H1 (cell line): ENCODE measurements around the gene SYT17. TPM values are rescaled to one million over a fixed set of nuclear protein-coding genes. Genes with fewer than 3 reads are reported as not detected.

Experiments
- CTCF ChIA-PET: fragments of 300-600 bp; sonication (Branson Sonifier 250); formaldehyde crosslinking; loops from one replicate; lab custom pipeline; 2021; ENCODE audit not compliant: partially characterized antibody; lab: Charles Lee
- POLR2A ChIA-PET: fragments of 300-600 bp; sonication (Branson Sonifier 250); formaldehyde crosslinking; loops from one replicate; lab custom pipeline; 2021; ENCODE audit warnings: inconsistent platforms; ENCODE audit not compliant: partially characterized antibody; lab: Charles Lee
- DNase-seq, 2 experiments: peaks; one replicate each; pipeline versions ENCODE4 v3.0.0 to v3.0.0-alpha.2; 2010 to 2022; ENCODE audit warnings: low spot score in 2 of 2, low read depth in 1 of 2, mixed read lengths in 1 of 2
- FAIRE-seq: peaks from 2 replicates; lab custom pipeline; 2011; peaks lifted over from hg19 to GRCh38; lab: Jason Lieb, UNC
- H2AFZ ChIP-seq: 2 replicates; pipeline ENCODE4 v1.8.1; 2012; ENCODE audit warnings: low read length, inconsistent platforms
- H2AK5ac ChIP-seq: 2 replicates; pipeline ENCODE4 v1.6.1; 2013; ENCODE audit warnings: low read depth, low read length
- H2BK120ac ChIP-seq: replicated peaks from 2 replicates; pipeline ENCODE3; 2013; ENCODE audit warnings: low read depth, low read length, inconsistent platforms
- H2BK12ac ChIP-seq: 2 replicates; pipeline ENCODE4 v1.6.1; 2013; ENCODE audit warnings: low read depth, low read length
- H2BK15ac ChIP-seq: 2 replicates; pipeline ENCODE4 v1.6.1; 2013; ENCODE audit warnings: low read length
- H2BK20ac ChIP-seq: 2 replicates; pipeline ENCODE4 v1.6.1; 2013; ENCODE audit warnings: low read length
- H2BK5ac ChIP-seq: 2 replicates; pipeline ENCODE4 v1.6.1; 2013; ENCODE audit warnings: low read depth, low read length
- H3K14ac ChIP-seq: 2 replicates; pipeline ENCODE4 v1.6.1; 2013; ENCODE audit warnings: inconsistent platforms; ENCODE audit not compliant: insufficient read length
- H3K18ac ChIP-seq: 2 replicates; pipeline ENCODE4 v1.6.1; 2013; ENCODE audit warnings: low read length; ENCODE audit errors: extremely low read depth
- H3K23ac ChIP-seq: 2 replicates; pipeline ENCODE4 v1.6.1; 2013; ENCODE audit warnings: inconsistent platforms; ENCODE audit not compliant: insufficient read length
- H3K23me2 ChIP-seq: 2 replicates; pipeline ENCODE4 v1.6.1; 2013; ENCODE audit warnings: low read depth, low read length
- H3K27ac ChIP-seq: 2 replicates; pipeline ENCODE4 v1.6.1; 2011; ENCODE audit warnings: low read depth, low read length, inconsistent platforms
- H3K27me3 ChIP-seq, 4 experiments: replicated peaks in 1 of 4; 1 replicate in 1 of 4; 2 replicates in 3 of 4; pipeline versions ENCODE4 v1.6.1 to v1.8.1; 2011 to 2013; ENCODE audit warnings: low read length in 3 of 4, mild to moderate bottlenecking in 3 of 4, inconsistent platforms in 2 of 4, mixed read lengths in 2 of 4, moderate library complexity in 1 of 4; ENCODE audit not compliant: control insufficient read depth in 3 of 4, insufficient read depth in 3 of 4; ENCODE audit errors: extremely low read depth in 1 of 4
- H3K36me3 ChIP-seq, 4 experiments: 2 replicates each; pipeline versions ENCODE4 v1.6.1 to v1.8.1; 2011 to 2013; ENCODE audit warnings: mild to moderate bottlenecking in 4 of 4, low read length in 3 of 4, moderate library complexity in 2 of 4, control low read depth in 1 of 4, inconsistent platforms in 1 of 4; ENCODE audit not compliant: insufficient read depth in 4 of 4, control insufficient read depth in 2 of 4
- H3K4ac ChIP-seq: replicated peaks from 2 replicates; pipeline ENCODE3; 2013; ENCODE audit warnings: low read length, low read depth, mixed read lengths, inconsistent platforms; ENCODE audit not compliant: insufficient read length
- H3K4me1 ChIP-seq, 4 experiments: replicated peaks in 1 of 4; 1 replicate in 1 of 4; 2 replicates in 3 of 4; pipeline versions ENCODE4 v1.6.1 to v1.8.1; 2011 to 2013; ENCODE audit warnings: low read length in 3 of 4, inconsistent platforms in 2 of 4, mixed read lengths in 1 of 4; ENCODE audit not compliant: insufficient read depth in 4 of 4, control insufficient read depth in 3 of 4
- H3K4me2 ChIP-seq, 2 experiments: 2 replicates each; pipeline versions ENCODE4 v1.6.1 to v1.8.1; 2011 to 2013; ENCODE audit warnings: low read depth in 2 of 2, low read length in 2 of 2, control low read depth in 1 of 2, inconsistent platforms in 1 of 2, mild to moderate bottlenecking in 1 of 2; ENCODE audit not compliant: insufficient read depth in 1 of 2
- H3K4me3 ChIP-seq, 4 experiments: fragments of 200-600, 300-600 bp in 1 of 4; sonication (generic), shearing (Covaris generic), sonication (Bioruptor Twin) in 1 of 4; 2 replicates each; pipeline versions ENCODE4 v1.5.1 to v1.8.1; 2011 to 2016; ENCODE audit warnings: low read length in 4 of 4, low read depth in 3 of 4, control low read depth in 2 of 4, inconsistent platforms in 2 of 4, mild to moderate bottlenecking in 2 of 4, mixed read lengths in 1 of 4, moderate library complexity in 1 of 4; ENCODE audit not compliant: insufficient read depth in 2 of 4; ENCODE audit errors: extremely low read depth in 1 of 4
- H3K56ac ChIP-seq: replicated peaks from 2 replicates; pipeline ENCODE3; 2013; ENCODE audit warnings: low read depth, mild to moderate bottlenecking, mixed read lengths, low read length, inconsistent platforms; ENCODE audit not compliant: insufficient read length
- H3K79me1 ChIP-seq: 2 replicates; pipeline ENCODE4 v1.6.1; 2013; ENCODE audit warnings: low read depth, low read length, control low read depth
- H3K79me2 ChIP-seq, 2 experiments: 2 replicates each; pipeline versions ENCODE4 v1.6.1 to v1.8.1; 2012 to 2013; ENCODE audit warnings: low read length in 2 of 2, mild to moderate bottlenecking in 2 of 2, inconsistent platforms in 1 of 2; ENCODE audit not compliant: insufficient read depth in 2 of 2, control insufficient read depth in 1 of 2
- H3K9ac ChIP-seq, 4 experiments: replicated peaks in 1 of 4; 1 replicate in 1 of 4; 2 replicates in 3 of 4; pipeline versions ENCODE4 v1.6.1 to v1.8.1; 2011 to 2013; ENCODE audit warnings: low read depth in 3 of 4, low read length in 3 of 4, control low read depth in 2 of 4, mild to moderate bottlenecking in 2 of 4, moderate library complexity in 2 of 4, inconsistent platforms in 1 of 4; ENCODE audit errors: extremely low read depth in 1 of 4
- H3K9me3 ChIP-seq, 2 experiments: 2 replicates each; pipeline versions ENCODE4 v1.6.1 to v1.8.1; 2012 to 2013; ENCODE audit warnings: mild to moderate bottlenecking in 2 of 2, moderate library complexity in 2 of 2, control low read depth in 1 of 2, inconsistent platforms in 1 of 2, low read depth in 1 of 2, low read length in 1 of 2, mixed read lengths in 1 of 2; ENCODE audit not compliant: insufficient read depth in 2 of 2
- H4K20me1 ChIP-seq, 2 experiments: replicated peaks in 1 of 2; 2 replicates each; pipeline versions ENCODE3 to v1.8.1; 2011 to 2013; ENCODE audit warnings: inconsistent platforms in 2 of 2, low read length in 2 of 2, mild to moderate bottlenecking in 1 of 2; ENCODE audit not compliant: insufficient read depth in 2 of 2, control insufficient read depth in 1 of 2
- H4K5ac ChIP-seq: 2 replicates; pipeline ENCODE4 v1.6.1; 2013; ENCODE audit warnings: low read length, low read depth, mixed read lengths, inconsistent platforms; ENCODE audit not compliant: insufficient read length
- H4K8ac ChIP-seq: 2 replicates; pipeline ENCODE4 v1.8.0; 2013; ENCODE audit warnings: mild to moderate bottlenecking, moderate library complexity, low read length, inconsistent platforms; ENCODE audit not compliant: insufficient read depth; ENCODE audit errors: extremely low read depth
- H4K91ac ChIP-seq: replicated peaks from 2 replicates; pipeline ENCODE3; 2013; ENCODE audit warnings: low read length, mixed read lengths, inconsistent platforms; ENCODE audit not compliant: insufficient read length
- ATF2 ChIP-seq: IDR thresholded peaks from 2 replicates; pipeline ENCODE4 v1.6.1; 2012; ENCODE audit warnings: low read length, inconsistent platforms
- BRCA1 ChIP-seq: IDR thresholded peaks from 2 replicates; pipeline ENCODE4 v1.6.1; 2012; ENCODE audit warnings: low read depth, low read length, improper control_type of control experiment
- CTCF ChIP-seq, 3 experiments: IDR thresholded peaks; 1 replicate in 2 of 3; 2 replicates in 1 of 3; pipeline versions ENCODE4 v1.5.1 to v1.6.1; 2011; ENCODE audit warnings: low read length in 3 of 3, mild to moderate bottlenecking in 3 of 3, inconsistent platforms in 2 of 3, low read depth in 1 of 3, moderate library complexity in 1 of 3; ENCODE audit not compliant: insufficient read depth in 1 of 3; ENCODE audit errors: control extremely low read depth in 1 of 3
- MAFK ChIP-seq: IDR thresholded peaks from 2 replicates; pipeline ENCODE4 v1.6.1; 2012; ENCODE audit warnings: low read depth, mild to moderate bottlenecking, improper control_type of control experiment, low read length
- MAX ChIP-seq: IDR thresholded peaks from 2 replicates; pipeline ENCODE4 v1.6.1; 2012; ENCODE audit warnings: inconsistent platforms
- NANOG ChIP-seq: IDR thresholded peaks from 2 replicates; pipeline ENCODE4 v1.6.1; 2011; ENCODE audit warnings: low read length, low read depth, mild to moderate bottlenecking, inconsistent platforms; ENCODE audit not compliant: insufficient read depth, poor library complexity, severe bottlenecking
- RBBP5 ChIP-seq: IDR thresholded peaks from 2 replicates; pipeline ENCODE4 v1.7.1; 2012; ENCODE audit warnings: low read depth, mild to moderate bottlenecking, inconsistent platforms, low read length, moderate library complexity, borderline replicate concordance
- RFX5 ChIP-seq: IDR thresholded peaks from 2 replicates; pipeline ENCODE4 v1.6.1; 2011; ENCODE audit warnings: low read depth, low read length, improper control_type of control experiment, borderline replicate concordance
- RXRA ChIP-seq: IDR thresholded peaks from 2 replicates; pipeline ENCODE4 v1.6.1; 2011; ENCODE audit warnings: low read depth, mild to moderate bottlenecking, low read length, moderate library complexity; ENCODE audit not compliant: insufficient read depth
- TAF1 ChIP-seq: IDR thresholded peaks from 2 replicates; pipeline ENCODE4 v1.6.1; 2011; ENCODE audit warnings: mild to moderate bottlenecking, low read depth, low read length
- polyA plus RNA-seq, 7 experiments: library from polyadenylated mRNA; depleted of rRNA in 3 of 7; stranded (reverse) in 5 of 7; unstranded in 2 of 7; fragments of >200 nt in 5 of 7; fragments of 200-250 nt in 2 of 7; gene quantifications; 1 replicate in 5 of 7; 2 replicates in 1 of 7; 4 replicates in 1 of 7; pipeline versions ENCODE4 v1.2.1 to v1.2.3, GENCODE V29; 2011 to 2013; ENCODE audit warnings: missing spikeins in 2 of 7, mixed read lengths in 2 of 7
- total RNA-seq: library from RNA; stranded (reverse); fragmentation: NEBNext Ultra II Directional; extraction: Animal tissue kit (Norgen Biotek cat#: 25700); gene quantifications from 2 replicates; pipeline ENCODE4 v1.2.1, GENCODE V29; 2021

SYT17 gene
- total and polyA plus RNA-seq, 2 of the 8 experiments (the other 6 are each of a cell fraction or from before 2014, with no cell fraction given) = 5.8 to 18.1 TPM

GRCh38 chr16:19225651-19226050 is 57.6 kb downstream of the SYT17 start:
- Histone ChIP-seq H4K5ac (no peak overlapping the region), H3K4me2 (no peak overlapping the region), H2BK12ac (no peak overlapping the region), H2BK120ac (no peak overlapping the region), H4K8ac (no peak overlapping the region), H3K56ac (no peak overlapping the region), H3K4me1 (peaks cover 0 to 4% (median 0%) of the 10 kb centered on the region in 4 experiments; a peak in 3 of 7 replicates), H2BK20ac (no peak overlapping the region), H3K9me3 (peaks cover 3% of the 10 kb centered on the region in 2 experiments; a peak in 2 of 4 replicates), H2BK5ac (no peak overlapping the region), H3K79me2 (no peaks in the 10 kb centered on the region), H3K36me3 (peaks cover 0 to 10% (median 0%) of the 10 kb centered on the region in 4 experiments; a peak in 4 of 8 replicates), H3K79me1 (no peaks in the 10 kb centered on the region), H3K23ac (no peak overlapping the region), H3K23me2 (peaks cover 2% of the 10 kb centered on the region; the same call in 1 of the 2 replicates), H3K27me3 (no peaks in the 10 kb centered on the region), H3K9ac (no peak overlapping the region), H3K4me3 (no peak overlapping the region), H3K18ac (no peak overlapping the region), H2AK5ac (no peak overlapping the region), H4K91ac (no peak overlapping the region), H3K27ac (no peak overlapping the region), H4K20me1 (no peaks in the 10 kb centered on the region), H3K4ac (no peak overlapping the region), H3K14ac (no peak overlapping the region), H2BK15ac (no peak overlapping the region), H2AFZ (no peak overlapping the region)
- POLR2A ChIA-PET = no interaction called here
- FAIRE-seq = no peak
- CTCF ChIA-PET = interaction anchor here (0.7 to 5.3 kb wide), 4 partner anchors 12 to 164 kb away, joined by 3 to 39 read pairs (median 4); no protein-coding TSS in a partner anchor
- DNase-seq = no peak
- TF ChIP-seq TAF1 = no peak
- TF ChIP-seq NANOG = no peak
- TF ChIP-seq RFX5 = no peak
- TF ChIP-seq RBBP5 = no peak
- no peak for TF ChIP-seq ATF2
- TF ChIP-seq RXRA = no peak
- TF ChIP-seq MAX = no peak
- no peak for TF ChIP-seq BRCA1
- TF ChIP-seq MAFK = no peak
- no peak for TF ChIP-seq CTCF (IDR thresholded peaks at IDR 0.05; ENCODE audit: control extremely low read depth in 1 of 3, insufficient read depth in 1 of 3, low read depth in 1 of 3, low read length in 3 of 3)
